ENCODE results near the gene MZB1.

- TF ChIP-seq, protein P1, sequence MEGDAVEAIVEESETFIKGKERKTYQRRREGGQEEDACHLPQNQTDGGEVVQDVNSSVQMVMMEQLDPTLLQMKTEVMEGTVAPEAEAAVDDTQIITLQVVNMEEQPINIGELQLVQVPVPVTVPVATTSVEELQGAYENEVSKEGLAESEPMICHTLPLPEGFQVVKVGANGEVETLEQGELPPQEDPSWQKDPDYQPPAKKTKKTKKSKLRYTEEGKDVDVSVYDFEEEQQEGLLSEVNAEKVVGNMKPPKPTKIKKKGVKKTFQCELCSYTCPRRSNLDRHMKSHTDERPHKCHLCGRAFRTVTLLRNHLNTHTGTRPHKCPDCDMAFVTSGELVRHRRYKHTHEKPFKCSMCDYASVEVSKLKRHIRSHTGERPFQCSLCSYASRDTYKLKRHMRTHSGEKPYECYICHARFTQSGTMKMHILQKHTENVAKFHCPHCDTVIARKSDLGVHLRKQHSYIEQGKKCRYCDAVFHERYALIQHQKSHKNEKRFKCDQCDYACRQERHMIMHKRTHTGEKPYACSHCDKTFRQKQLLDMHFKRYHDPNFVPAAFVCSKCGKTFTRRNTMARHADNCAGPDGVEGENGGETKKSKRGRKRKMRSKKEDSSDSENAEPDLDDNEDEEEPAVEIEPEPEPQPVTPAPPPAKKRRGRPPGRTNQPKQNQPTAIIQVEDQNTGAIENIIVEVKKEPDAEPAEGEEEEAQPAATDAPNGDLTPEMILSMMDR (IDR thresholded peaks at IDR 0.05) = no peak
- TF ChIP-seq POLR2A (IDR thresholded peaks at IDR 0.05) = no peak
Observed at GRCh38 chr5:139407517-139407916, 17.8 kb upstream of the MZB1 start.
